Karpas-422 (cell line): ENCODE measurements around the gene FOXP4. TPM values are rescaled to one million over a fixed set of nuclear protein-coding genes. Genes with fewer than 3 reads are reported as not detected.
"Not testable (repeated sequence)": the region's sequence is repeated elsewhere in the genome, so short reads cannot be mapped to it uniquely, and the experiment has no call there.

Experiments
- DNase-seq: peaks from one replicate; pipeline ENCODE4 v3.0.0-alpha.2; 2015
- H2AFZ ChIP-seq: fragments of 200-600 bp; sonication (generic); 2 replicates; pipeline ENCODE4 v1.6.1; 2014; ENCODE audit warnings: antibody characterized with exemption, low read length, mixed read lengths
- H3K27ac ChIP-seq: fragments of 200-600 bp; sonication (generic); 2 replicates; pipeline ENCODE4 v1.5.1; 2014; ENCODE audit warnings: mild to moderate bottlenecking, low read length, moderate library complexity
- H3K27me3 ChIP-seq: fragments of 200-600 bp; sonication (generic); 2 replicates; pipeline ENCODE4 v1.6.1; 2014; ENCODE audit warnings: low read length, mixed read lengths
- H3K36me3 ChIP-seq: fragments of 200-600 bp; sonication (generic); 2 replicates; pipeline ENCODE4 v1.6.1; 2014; ENCODE audit warnings: low read length, mixed read lengths; ENCODE audit not compliant: insufficient read depth
- H3K4me1 ChIP-seq: fragments of 200-600 bp; sonication (generic); 2 replicates; pipeline ENCODE4 v1.6.1; 2014; ENCODE audit warnings: mild to moderate bottlenecking, low read length, mixed read lengths
- H3K4me2 ChIP-seq: fragments of 200-600 bp; sonication (generic); 2 replicates; pipeline ENCODE4 v1.6.1; 2014; ENCODE audit warnings: low read length, low read depth, mild to moderate bottlenecking; ENCODE audit not compliant: poor library complexity, severe bottlenecking
- H3K4me3 ChIP-seq: fragments of 200-600 bp; sonication (generic); 2 replicates; pipeline ENCODE4 v1.5.1; 2014; ENCODE audit warnings: mild to moderate bottlenecking, antibody characterized with exemption, low read length, mixed read lengths
- H3K79me2 ChIP-seq: fragments of 200-600 bp; sonication (generic); 2 replicates; pipeline ENCODE4 v1.6.1; 2014; ENCODE audit warnings: mild to moderate bottlenecking, low read length, mixed read lengths
- H3K9ac ChIP-seq: fragments of 200-600 bp; sonication (generic); 2 replicates; pipeline ENCODE4 v1.6.0; 2014; ENCODE audit warnings: low read length
- H3K9me2 ChIP-seq: fragments of 200-600 bp; sonication (generic), shearing (Covaris generic); replicated peaks from 2 replicates; pipeline ENCODE4 v1.6.0; 2014; ENCODE audit warnings: mild to moderate bottlenecking, low read length, moderate library complexity; ENCODE audit not compliant: insufficient read depth
- H3K9me3 ChIP-seq: fragments of 300-700, 200-600 bp; sonication (generic); 2 replicates; pipeline ENCODE4 v1.6.1; 2014; ENCODE audit warnings: low read length, mixed read lengths
- H4K20me1 ChIP-seq: fragments of 200-600 bp; sonication (generic); 2 replicates; pipeline ENCODE4 v1.6.1; 2014; ENCODE audit warnings: mild to moderate bottlenecking, antibody characterized with exemption, low read length, low read depth; ENCODE audit not compliant: insufficient read depth
- total RNA-seq: library from RNA; depleted of rRNA; stranded (reverse); fragments of >200 nt; shearing (Covaris generic); gene quantifications from 2 replicates; pipeline ENCODE4 v1.2.3, GENCODE V29; 2014; ENCODE audit warnings: low replicate concordance

FOXP4 gene
- total RNA-seq, 1 experiment from 2014 or later: 5.0 TPM

DNA sequence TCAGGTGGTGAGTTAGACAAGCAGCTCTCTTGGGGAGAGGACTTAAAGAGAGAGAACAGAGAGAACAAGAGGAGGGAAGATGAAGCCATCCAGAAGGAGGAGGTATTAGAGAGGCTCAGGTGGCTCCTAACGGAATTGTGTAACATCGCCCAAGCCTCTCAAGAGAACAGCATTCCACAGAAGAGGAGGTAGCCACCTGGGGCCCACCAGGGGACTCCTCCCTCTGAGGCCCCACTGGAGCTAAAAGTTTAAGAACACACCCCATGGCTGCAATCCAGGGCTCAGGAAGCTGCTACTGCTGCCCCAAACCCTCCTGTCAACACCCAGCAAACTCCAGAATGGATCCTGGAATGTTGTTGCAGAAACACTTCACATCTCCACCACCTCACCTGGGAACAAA, 68.5 kb downstream of the FOXP4 start:
- no peaks in the 10 kb centered on the region for H3K27me3 ChIP-seq
- no peaks in the 10 kb centered on the region for H3K79me2 ChIP-seq
- no peaks in the 10 kb centered on the region for H3K4me1 ChIP-seq
- no peaks in the 10 kb centered on the region for H3K36me3 ChIP-seq
- H3K9me3 ChIP-seq: no peaks in the 10 kb centered on the region
- no peak for DNase-seq
- H3K27ac ChIP-seq: no peak overlapping the region
- H3K9ac ChIP-seq: no peak overlapping the region
- H3K4me3 ChIP-seq: no peak overlapping the region
- H2AFZ ChIP-seq: no peak overlapping the region
- no peak overlapping the region for H3K4me2 ChIP-seq
- no peaks in the 10 kb centered on the region for H3K9me2 ChIP-seq
- H4K20me1 ChIP-seq: no peaks in the 10 kb centered on the region

DNA sequence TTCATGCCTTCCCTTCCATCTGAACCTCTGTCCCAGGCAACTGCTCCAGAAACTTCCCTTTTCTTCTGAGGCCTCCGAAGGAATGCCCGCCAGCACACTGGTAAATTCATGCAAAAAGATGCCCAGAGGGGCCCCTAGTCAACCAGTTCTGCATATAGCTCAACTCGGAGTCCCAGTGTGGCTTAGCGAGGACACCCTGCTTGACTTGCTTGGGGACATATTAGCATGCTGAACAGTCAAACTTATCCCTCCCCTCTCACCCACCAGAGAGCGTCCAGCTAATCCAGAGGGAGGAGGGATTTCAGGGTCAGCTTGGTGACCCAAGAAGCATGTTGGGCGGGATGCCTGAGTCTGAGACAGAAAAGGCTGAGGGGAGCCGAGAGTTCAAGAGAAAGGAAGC, 69.1 kb downstream of the FOXP4 start:
- Histone ChIP-seq H3K27ac (no peak overlapping the region), H3K4me3 (no peak overlapping the region), H3K79me2 (no peaks in the 10 kb centered on the region), H3K9ac (no peak overlapping the region), H3K4me2 (no peak overlapping the region), H3K36me3 (no peaks in the 10 kb centered on the region), H3K4me1 (no peaks in the 10 kb centered on the region), H2AFZ (no peak overlapping the region), H3K9me3 (no peaks in the 10 kb centered on the region), H3K9me2 (no peaks in the 10 kb centered on the region), H3K27me3 (no peaks in the 10 kb centered on the region), H4K20me1 (no peaks in the 10 kb centered on the region)
- DNase-seq: no peak

DNA sequence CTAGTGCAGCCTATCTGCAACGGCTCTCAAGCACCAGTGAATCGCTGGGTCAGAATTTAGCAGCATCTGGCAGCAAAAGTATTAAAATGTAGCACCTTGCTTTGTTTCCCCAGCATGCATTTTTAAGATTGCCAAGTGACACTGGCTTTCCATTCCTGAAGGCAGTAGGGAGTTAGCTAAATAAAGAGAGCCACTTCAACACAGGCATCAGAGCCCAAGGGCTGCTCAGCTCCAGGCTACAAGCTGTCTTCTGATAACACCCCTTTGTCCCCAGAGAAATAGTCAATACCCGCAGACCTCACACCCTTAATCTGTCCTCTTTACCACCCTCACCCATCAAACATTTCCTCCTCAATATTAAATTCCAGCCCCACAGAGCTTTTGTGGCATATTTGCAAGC, 72.4 kb downstream of the FOXP4 start:
- no peak overlapping the region for H3K9ac ChIP-seq
- no peak overlapping the region for H3K4me3 ChIP-seq
- H2AFZ ChIP-seq: no peak overlapping the region
- no peaks in the 10 kb centered on the region; the same call in 1 of the 2 replicates for H3K9me3 ChIP-seq
- no peaks in the 10 kb centered on the region for H3K9me2 ChIP-seq
- no peaks in the 10 kb centered on the region for H3K27me3 ChIP-seq
- no peak overlapping the region for H3K27ac ChIP-seq
- H3K36me3 ChIP-seq: no peaks in the 10 kb centered on the region
- no peaks in the 10 kb centered on the region for H4K20me1 ChIP-seq
- H3K4me1 ChIP-seq: peaks cover 5% of the 10 kb centered on the region
- H3K79me2 ChIP-seq: no peaks in the 10 kb centered on the region
- H3K4me2 ChIP-seq: no peak overlapping the region
- no peak for DNase-seq

- H3K27me3 ChIP-seq, H3K9me3 ChIP-seq, H3K9me2 ChIP-seq, DNase-seq, H3K9ac ChIP-seq, H4K20me1 ChIP-seq, H3K36me3 ChIP-seq, H3K4me2 ChIP-seq, H3K27ac ChIP-seq, H3K79me2 ChIP-seq, H3K4me1 ChIP-seq, H3K4me3 ChIP-seq, H2AFZ ChIP-seq: not testable (repeated sequence)
Measured at GRCh38 chr6:41619193-41619592, 73.0 kb downstream of the FOXP4 start.

- Histone ChIP-seq H3K9me2 (no peaks in the 10 kb centered on the region), H3K9ac (no peak overlapping the region), H3K9me3 (no peaks in the 10 kb centered on the region; the same call in 1 of the 2 replicates), H3K4me3 (no peak overlapping the region), H3K4me2 (no peak overlapping the region), H4K20me1 (no peaks in the 10 kb centered on the region), H3K36me3 (no peaks in the 10 kb centered on the region), H3K27me3 (no peaks in the 10 kb centered on the region), H3K27ac (no peak overlapping the region), H3K79me2 (no peaks in the 10 kb centered on the region), H3K4me1 (peaks cover 9% of the 10 kb centered on the region), H2AFZ (no peak overlapping the region)
- no peak for DNase-seq
Measured at GRCh38 chr6:41621367-41621766, 75.2 kb downstream of the FOXP4 start.

DNA sequence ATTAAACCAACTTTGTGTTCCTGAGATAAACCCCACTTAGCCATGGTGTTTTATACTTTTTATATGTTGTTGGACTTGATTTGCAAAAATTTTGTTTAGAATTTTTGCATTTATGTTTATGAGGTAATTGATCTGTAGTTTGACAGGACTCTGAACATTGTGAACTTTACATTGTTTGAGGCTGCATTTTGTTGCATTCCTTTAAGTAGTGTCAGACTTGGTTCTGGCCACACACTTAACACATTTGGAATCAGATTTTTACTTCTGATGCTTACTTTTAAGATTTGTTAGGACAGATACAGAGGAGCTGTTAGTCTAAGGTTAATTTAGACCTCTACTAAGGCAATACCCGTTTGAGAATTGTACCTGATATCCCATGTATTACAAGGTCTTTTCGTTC, 75.6 kb downstream of the FOXP4 start:
- no peaks in the 10 kb centered on the region for H3K36me3 ChIP-seq
- H3K79me2 ChIP-seq: no peaks in the 10 kb centered on the region
- H3K27me3 ChIP-seq: no peaks in the 10 kb centered on the region
- no peaks in the 10 kb centered on the region for H4K20me1 ChIP-seq
- peaks cover 9% of the 10 kb centered on the region for H3K4me1 ChIP-seq
- H3K9me3 ChIP-seq: no peaks in the 10 kb centered on the region; the same call in 1 of the 2 replicates
- no peak overlapping the region for H2AFZ ChIP-seq
- no peak overlapping the region for H3K9ac ChIP-seq
- H3K4me3 ChIP-seq: no peak overlapping the region
- H3K9me2 ChIP-seq: no peaks in the 10 kb centered on the region
- DNase-seq: no peak
- no peak overlapping the region for H3K4me2 ChIP-seq
- no peak overlapping the region for H3K27ac ChIP-seq

DNA sequence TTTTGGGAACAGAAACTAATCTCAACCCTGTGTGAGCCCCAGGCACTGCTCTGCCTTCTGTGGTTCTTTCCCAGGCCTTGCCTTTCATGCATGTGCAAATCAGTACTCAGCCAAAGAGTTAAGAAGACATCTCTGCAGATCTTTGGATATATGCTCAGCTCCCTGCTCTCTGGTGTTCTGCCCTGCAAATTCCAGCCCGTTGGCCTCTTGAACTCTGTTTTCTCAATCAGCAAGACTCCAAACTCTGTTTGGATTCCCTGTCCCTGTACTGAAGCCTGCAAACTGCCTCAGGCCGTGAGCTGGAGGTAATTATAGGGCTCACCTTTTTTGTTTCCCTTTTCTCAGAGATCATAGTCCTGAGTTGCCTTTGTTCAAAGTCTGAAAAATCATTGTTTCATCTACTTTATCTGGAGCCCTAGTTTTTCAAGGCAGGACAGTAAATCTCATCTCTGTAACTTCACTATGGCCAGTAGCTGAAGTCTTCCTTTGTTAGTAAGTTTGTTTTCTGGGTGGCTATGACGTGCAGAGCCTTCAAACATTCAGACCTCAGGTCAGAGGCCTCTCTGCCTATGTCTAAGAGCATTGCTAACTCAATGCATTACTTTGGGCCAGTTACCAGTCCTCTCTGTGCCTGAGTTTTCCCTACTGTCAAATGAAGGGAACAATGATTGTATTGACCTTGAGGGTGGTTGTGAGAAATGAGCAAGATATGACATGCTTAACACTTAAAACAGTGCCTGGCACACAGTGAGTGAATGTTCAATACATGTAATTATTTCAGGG, 76.2 kb downstream of the FOXP4 start:
- Histone ChIP-seq H3K27ac (no peak overlapping the region), H3K4me1 (peaks cover 9% of the 10 kb centered on the region), H4K20me1 (no peaks in the 10 kb centered on the region), H3K36me3 (no peaks in the 10 kb centered on the region), H3K9me2 (no peaks in the 10 kb centered on the region), H3K79me2 (no peaks in the 10 kb centered on the region), H3K9me3 (no peaks in the 10 kb centered on the region; the same call in 1 of the 2 replicates), H2AFZ (no peak overlapping the region), H3K4me2 (no peak overlapping the region), H3K9ac (no peak overlapping the region), H3K4me3 (no peak overlapping the region), H3K27me3 (no peaks in the 10 kb centered on the region)
- DNase-seq: no peak

DNA sequence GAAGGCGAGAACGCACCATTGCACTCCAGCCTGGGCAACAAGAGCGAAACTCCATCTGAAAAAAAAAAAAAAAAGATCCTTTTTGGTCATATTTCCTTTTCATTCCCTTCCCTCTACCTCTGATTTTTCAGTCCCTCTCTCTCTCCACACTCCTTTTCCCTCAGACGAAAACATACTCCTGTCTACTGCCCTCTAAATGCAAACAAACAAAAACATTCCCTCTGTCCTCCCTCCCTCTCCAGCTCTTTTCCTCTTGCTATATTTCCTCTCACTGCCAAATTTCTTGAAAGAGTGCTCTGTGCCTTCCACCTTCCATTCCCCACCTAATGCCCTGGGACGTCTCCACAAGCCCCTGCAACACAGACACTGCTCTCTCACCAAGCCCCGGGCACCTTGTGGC, 77.1 kb downstream of the FOXP4 start:
- no peak for DNase-seq
- Histone ChIP-seq H3K9ac (no peak overlapping the region), H4K20me1 (no peaks in the 10 kb centered on the region), H3K9me3 (no peaks in the 10 kb centered on the region; the same call in 1 of the 2 replicates), H3K9me2 (no peaks in the 10 kb centered on the region), H3K27me3 (no peaks in the 10 kb centered on the region), H3K4me2 (no peak overlapping the region), H3K27ac (no peak overlapping the region), H2AFZ (no peak overlapping the region), H3K79me2 (no peaks in the 10 kb centered on the region), H3K36me3 (no peaks in the 10 kb centered on the region), H3K4me3 (no peak overlapping the region), H3K4me1 (peaks cover 9% of the 10 kb centered on the region)
